ENCODE measurements around the gene THOC2. TPM values are rescaled to one million over a fixed set of nuclear protein-coding genes. Genes with fewer than 3 reads are reported as not detected.

THOC2 gene
- total and polyA plus RNA-seq, 2 of the 8 experiments (the other 6 are each of a cell fraction or from before 2014, with no cell fraction given) = 32.7 to 68.8 TPM

DNA sequence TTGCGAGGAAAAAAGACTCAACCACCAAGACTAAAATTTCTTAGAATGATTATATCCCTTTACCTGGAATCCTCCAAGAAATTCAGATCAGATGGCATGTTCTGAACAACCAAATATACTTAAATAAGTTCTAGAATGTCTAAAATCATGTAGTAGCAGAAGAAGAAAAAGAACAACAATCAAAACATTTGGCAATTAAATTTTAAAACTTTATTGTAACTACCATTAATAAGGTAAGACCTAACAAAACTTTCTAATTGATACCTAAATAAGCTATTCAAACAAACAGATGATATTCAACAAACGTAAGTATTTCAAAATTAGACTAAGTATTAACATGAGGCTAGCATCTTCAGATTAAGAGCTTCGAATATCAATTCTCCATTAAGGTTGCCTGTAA, 4.3 kb downstream of the THOC2 start:
- no peak overlapping the region for H2AK5ac ChIP-seq (ENCODE audit: low read depth, low read length)
- H3K4me3 ChIP-seq (ENCODE audit: extremely low read depth in 1 of 4, insufficient read depth in 2 of 4, low read depth in 3 of 4, low read length in 4 of 4) = no peak overlapping the region
- H3K36me3 ChIP-seq (ENCODE audit: control insufficient read depth in 2 of 4, insufficient read depth in 4 of 4, low read length in 3 of 4) = no peaks in the 10 kb centered on the region
- H4K8ac ChIP-seq (ENCODE audit: extremely low read depth, insufficient read depth, low read length) = no peak overlapping the region
- no peak overlapping the region for H3K23ac ChIP-seq (ENCODE audit: insufficient read length)
- CTCF ChIA-PET (ENCODE audit: partially characterized antibody) = no interaction called here
- H3K79me1 ChIP-seq (ENCODE audit: low read depth, low read length) = no peaks in the 10 kb centered on the region
- H2BK5ac ChIP-seq (ENCODE audit: low read depth, low read length) = no peak overlapping the region
- POLR2A ChIA-PET (ENCODE audit: partially characterized antibody) = no interaction called here
- peaks cover 2% of the 10 kb centered on the region; the same call in 1 of the 2 replicates for H3K23me2 ChIP-seq (ENCODE audit: low read depth, low read length)
- H2AFZ ChIP-seq (ENCODE audit: low read length) = no peak overlapping the region
- H3K56ac ChIP-seq (replicated peaks; ENCODE audit: insufficient read length, low read depth, low read length) = no peak overlapping the region
- H4K20me1 ChIP-seq (replicated peaks in 1 of 2; ENCODE audit: control insufficient read depth in 1 of 2, insufficient read depth in 2 of 2, low read length in 2 of 2) = peaks cover 0 to 3% of the 10 kb centered on the region in 2 experiments
- H3K27ac ChIP-seq (ENCODE audit: low read depth, low read length) = no peak overlapping the region
- peaks cover 0 to 90% of the 10 kb centered on the region in 2 experiments; a peak in 3 of 4 replicates for H3K79me2 ChIP-seq (ENCODE audit: control insufficient read depth in 1 of 2, insufficient read depth in 2 of 2, low read length in 2 of 2)
- no peak overlapping the region for H3K4me2 ChIP-seq (ENCODE audit: insufficient read depth in 1 of 2, low read depth in 2 of 2, low read length in 2 of 2)
- no peaks in the 10 kb centered on the region for H3K27me3 ChIP-seq (replicated peaks in 1 of 4; ENCODE audit: control insufficient read depth in 3 of 4, extremely low read depth in 1 of 4, insufficient read depth in 3 of 4, low read length in 3 of 4)
- no peak overlapping the region for H3K4ac ChIP-seq (replicated peaks; ENCODE audit: insufficient read length, low read depth, low read length)
- no peak overlapping the region for H2BK120ac ChIP-seq (replicated peaks; ENCODE audit: low read depth, low read length)
- H3K9ac ChIP-seq (replicated peaks in 1 of 4; ENCODE audit: extremely low read depth in 1 of 4, low read depth in 3 of 4, low read length in 3 of 4) = no peak overlapping the region
- H4K91ac ChIP-seq (replicated peaks; ENCODE audit: insufficient read length, low read length) = no peak overlapping the region
- H2BK15ac ChIP-seq (ENCODE audit: low read length) = no peak overlapping the region
- no peak overlapping the region for H3K18ac ChIP-seq (ENCODE audit: extremely low read depth, low read length)
- WGBS, 2 experiments (ENCODE audit: extremely low coverage in 1 of 2, insufficient coverage in 1 of 2, insufficient read length in 1 of 2, insufficient replicate concordance in 2 of 2, low coverage in 1 of 2, low lambda C conversion rate in 2 of 2, missing lambda C conversion rate in 1 of 2) = 87% methylated on average over 3 of the region's 3 CpGs; no CpG with 5 or more reads in 1 of the 2 experiments
- DNase-seq (ENCODE audit: low read depth in 1 of 2, low spot score in 2 of 2) (no peak), FAIRE-seq (no peak)
- no peak overlapping the region for H2BK12ac ChIP-seq (ENCODE audit: low read depth, low read length)
- H3K9me3 ChIP-seq (ENCODE audit: insufficient read depth in 2 of 2, low read depth in 1 of 2, low read length in 1 of 2) = peaks cover 0 to 2% of the 10 kb centered on the region in 2 experiments; a peak in 1 of 4 replicates
- no peak overlapping the region for H2BK20ac ChIP-seq (ENCODE audit: low read length)
- H3K14ac ChIP-seq (ENCODE audit: insufficient read length) = no peak overlapping the region
- no peak overlapping the region for H4K5ac ChIP-seq (ENCODE audit: insufficient read length, low read depth, low read length)
- no peaks in the 10 kb centered on the region; a peak in 3 of 7 replicates for H3K4me1 ChIP-seq (replicated peaks in 1 of 4; ENCODE audit: control insufficient read depth in 3 of 4, insufficient read depth in 4 of 4, low read length in 3 of 4)
- no peak for TF ChIP-seq NANOG (IDR thresholded peaks at IDR 0.05; ENCODE audit: insufficient read depth, low read depth, low read length, poor library complexity, severe bottlenecking)
